ENCODE data around the gene SELP.
"Not testable (repeated sequence)": the region's sequence is repeated elsewhere in the genome, so short reads cannot be mapped to it uniquely, and the experiment has no call there.

The SELP gene

DNA sequence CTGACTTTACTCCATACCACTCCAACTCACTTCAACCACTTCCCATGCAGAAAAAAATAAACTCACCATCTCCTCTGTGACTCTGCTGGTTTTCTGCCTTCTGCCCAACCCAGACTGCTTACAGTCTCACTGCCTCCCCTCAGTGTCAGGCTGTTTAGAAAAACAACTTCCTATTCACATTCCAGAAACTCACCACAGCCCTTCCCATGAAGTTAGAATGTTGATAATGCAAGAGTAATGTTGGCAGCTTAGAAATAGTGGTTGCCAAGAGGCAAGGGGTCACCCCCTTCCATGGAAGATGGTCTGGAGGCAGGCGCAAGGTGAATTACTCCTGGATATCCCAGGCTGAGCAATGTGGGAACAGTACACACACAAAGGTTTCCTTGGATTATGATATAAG, at the start of gene SELP:
Gene SELP (minus strand): TSS at position 119 of the 400 bp plus-strand sequence. CDS start 50 bp downstream, at position 69.
- no peak for DNase-seq (ENCODE audit: low read depth)

DNA sequence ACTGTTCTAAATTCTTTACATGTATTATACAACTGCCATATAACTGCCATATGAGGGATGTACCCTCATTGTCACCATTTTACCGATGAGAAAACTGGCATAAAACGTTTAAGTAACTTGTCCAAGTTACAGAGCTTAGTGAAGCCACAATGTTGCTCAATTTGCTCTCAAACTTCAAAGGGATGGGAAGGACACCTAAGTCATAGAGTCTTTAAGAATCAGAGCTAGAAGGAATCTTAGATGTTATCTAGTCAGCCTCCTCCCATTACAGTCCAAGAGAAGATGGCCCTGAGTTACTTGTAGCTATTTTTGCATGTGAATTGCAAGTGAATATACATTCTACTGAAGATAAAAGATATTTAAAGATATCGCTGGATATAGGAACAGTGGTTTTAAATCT, 49.8 kb upstream of the SELP start:
- no peak for DNase-seq (ENCODE audit: low read depth)

DNA sequence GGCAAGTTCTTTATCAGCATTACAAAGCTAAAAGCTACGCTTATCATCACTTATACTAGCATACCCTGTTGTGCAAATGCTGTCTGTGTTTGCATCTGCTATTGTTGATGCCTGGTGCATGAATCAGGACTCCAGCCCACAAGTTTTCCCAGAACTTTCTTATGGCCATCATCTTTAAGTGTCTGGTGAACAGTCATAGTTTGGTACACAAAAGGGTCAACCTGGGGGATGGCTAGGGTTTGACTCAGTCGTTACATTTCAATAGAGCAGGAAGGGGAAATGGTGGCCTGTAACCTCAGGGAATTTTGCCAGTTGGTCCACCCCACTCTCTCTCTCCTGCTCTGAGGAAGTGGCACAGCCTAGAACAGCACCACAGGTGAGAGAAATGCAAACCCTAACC, 46.1 kb upstream of the SELP start:
- no peak for DNase-seq (ENCODE audit: low read depth)

DNA sequence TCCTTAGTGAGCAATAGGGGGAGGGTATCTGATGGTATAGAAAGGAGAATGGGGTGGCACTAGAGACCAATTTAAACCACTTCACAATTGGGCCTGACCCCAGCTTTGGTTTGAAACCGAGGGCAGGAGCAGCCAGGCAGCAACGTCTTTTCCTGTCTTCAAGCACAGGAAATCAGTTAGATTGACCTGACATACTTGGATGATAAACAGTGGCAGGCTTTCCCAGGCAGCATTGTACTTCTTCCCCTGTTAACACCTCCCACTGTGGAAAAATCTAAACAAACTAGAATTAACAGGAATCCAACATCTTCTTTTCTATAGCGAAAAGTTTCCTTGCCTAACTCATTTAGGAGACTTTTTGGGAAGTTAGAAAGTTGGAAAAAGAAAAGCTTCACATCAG, 40.9 kb upstream of the SELP start:
- DNase-seq (ENCODE audit: low read depth): no peak

DNA sequence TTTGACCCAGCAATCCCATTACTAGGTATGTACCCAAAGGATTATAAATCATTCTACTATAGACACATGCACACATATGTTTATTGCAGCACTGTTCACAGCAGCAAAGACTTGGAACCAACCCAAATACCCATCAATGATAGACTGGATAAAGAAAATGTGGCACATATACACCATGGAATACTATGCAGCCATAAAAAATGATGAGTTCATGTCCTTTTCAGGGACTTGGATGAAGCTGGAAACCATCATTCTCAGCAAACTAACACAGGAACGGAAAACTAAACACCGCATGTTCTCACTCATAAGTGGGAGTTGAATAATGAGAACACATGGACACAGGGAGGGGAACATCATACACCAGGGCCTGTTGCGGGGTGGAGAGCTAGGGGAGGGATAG, 40.3 kb upstream of the SELP start:
- not testable (repeated sequence) for DNase-seq (ENCODE audit: low read depth)

DNA sequence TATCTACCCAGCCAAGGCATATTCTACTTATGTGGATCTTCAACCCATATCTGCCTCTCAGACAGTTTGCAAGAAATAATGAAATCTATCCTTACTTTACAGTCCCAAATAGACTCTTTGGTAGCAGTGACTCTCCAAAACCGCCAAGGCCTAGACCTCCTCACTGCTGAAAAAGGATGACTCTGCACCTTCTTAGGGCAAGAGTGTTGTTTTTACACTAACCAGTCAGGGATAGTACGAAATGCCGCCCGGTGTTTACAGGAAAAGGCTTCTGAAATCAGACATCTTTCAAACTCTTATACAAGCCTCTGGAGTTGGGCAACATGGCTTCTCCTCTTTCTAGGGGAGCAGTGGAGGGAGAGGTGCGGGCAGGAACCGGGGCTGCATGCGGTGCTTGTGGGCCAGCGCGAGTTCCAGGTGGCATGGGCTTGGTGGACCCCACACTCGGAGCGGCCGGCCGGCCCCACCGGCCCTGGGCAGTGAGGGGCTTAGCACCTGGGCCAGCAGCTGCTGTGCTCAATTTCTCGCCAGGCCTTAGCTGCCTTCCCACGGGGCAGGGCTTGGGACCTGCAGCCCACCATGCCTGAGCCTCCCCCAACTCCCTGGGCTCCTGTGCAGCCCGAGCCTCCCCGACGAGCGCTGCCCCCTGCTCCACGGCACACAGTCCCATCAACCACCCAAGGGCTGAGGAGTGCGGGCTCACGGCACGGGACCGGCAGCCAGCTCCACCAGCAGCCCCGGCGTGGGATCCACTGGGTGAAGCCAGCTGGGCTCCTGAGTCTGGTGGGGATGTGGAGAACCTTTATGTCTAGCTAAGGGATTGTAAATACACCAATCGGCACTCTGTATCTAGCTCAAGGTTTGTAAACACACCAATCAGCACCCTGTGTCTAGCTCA, 38.0 kb upstream of the SELP start:
- DNase-seq (ENCODE audit: low read depth): not testable (repeated sequence)

DNA sequence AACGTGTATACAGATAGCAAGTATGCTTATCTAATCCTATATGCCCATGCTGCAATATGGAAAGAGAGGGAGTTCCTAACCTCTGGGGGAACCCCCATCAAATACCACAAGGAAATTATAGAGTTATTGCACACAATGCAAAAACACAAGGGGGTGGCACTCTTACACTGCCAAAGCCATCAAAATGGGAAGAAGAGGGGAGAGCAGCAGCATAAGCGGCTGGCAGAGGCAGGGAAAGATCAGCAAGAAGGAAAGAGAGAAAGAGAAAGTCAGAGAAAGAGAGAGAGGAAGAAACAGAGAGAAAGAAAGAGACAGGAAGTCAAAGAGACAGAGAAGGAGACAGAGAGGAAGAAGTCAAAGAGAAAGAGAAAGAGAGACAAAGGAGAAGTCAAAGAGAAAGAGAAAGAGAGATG, 37.3 kb upstream of the SELP start:
- DNase-seq (ENCODE audit: low read depth): not testable (repeated sequence)

DNA sequence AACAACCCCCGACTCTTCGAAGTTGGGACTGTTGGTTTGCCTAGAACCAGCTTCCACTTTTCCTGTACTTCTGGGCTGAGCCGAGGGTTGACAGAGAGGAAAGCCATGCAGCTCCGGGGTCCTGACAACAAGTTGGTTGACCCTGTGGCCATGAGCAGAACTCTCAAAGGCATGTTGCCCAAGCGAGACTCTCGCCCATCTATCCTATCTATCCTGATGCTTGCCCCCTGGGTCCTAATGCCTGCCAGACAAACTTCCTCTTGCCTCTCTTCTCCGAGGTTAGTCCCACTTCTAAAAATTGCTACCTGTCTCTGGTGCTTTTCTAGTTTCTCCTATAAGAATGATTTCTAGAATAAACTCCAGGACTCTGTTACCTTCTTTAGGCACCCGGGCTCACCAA, 32.8 kb upstream of the SELP start:
- not testable (repeated sequence) for DNase-seq (ENCODE audit: low read depth)

DNA sequence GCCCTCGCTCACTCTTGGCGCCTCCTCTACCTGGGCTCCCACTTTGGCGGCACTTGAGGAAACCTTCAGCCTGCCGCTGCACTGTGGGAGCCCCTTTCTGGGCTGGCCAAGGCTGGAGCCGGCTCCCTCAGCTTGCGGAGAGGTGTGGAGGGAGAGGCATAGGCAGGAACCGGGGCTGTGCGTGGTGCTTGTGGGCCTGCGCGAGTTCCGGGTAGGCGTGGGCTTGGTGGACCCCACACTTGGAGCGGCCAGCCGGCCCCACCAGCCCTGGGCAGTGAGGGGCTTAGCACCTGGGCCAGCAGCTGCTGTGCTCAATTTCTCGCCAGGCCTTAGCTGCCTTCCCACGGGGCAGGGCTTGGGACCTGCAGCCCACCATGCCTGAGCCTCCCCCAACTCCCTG, 31.1 kb upstream of the SELP start:
- not testable (repeated sequence) for DNase-seq (ENCODE audit: low read depth)

DNA sequence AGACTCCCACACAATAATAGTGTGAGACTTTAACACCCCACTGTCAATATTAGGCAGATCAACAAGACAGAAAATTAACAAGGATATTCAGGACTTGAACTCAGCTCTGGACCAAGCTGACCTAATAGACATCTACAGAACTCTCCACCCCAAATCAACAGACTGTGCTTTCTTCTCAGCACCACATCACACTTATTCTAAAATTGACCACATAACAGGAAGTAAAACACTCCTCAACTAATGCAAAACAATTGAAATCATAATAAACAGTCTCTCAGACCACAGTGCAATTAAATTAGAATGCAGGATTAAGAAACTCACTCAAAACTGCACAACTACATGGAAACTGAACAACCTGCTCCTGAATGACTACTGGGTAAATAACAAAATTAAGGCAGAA, 28.9 kb upstream of the SELP start:
- not testable (repeated sequence) for DNase-seq (ENCODE audit: low read depth)

DNA sequence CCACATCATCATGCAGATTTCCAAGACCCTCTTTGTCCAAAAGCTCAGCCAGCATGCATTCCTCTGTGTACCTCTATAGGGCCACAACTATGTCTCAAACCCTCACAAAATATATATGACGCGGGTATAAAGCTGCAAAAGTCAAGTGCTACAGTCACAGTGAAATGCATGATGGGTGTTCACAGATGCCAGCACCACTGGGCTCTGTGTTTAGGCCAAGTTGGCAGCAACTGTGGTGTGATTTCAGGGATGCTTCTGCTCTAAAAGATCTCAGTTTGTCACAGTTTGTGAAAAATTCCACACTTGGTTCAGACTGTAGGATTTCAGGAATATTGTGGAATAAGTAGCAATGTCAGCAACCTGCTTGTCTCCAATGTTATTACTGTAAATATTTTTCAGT, 23.9 kb upstream of the SELP start:
- no peak for DNase-seq (ENCODE audit: low read depth)

DNA sequence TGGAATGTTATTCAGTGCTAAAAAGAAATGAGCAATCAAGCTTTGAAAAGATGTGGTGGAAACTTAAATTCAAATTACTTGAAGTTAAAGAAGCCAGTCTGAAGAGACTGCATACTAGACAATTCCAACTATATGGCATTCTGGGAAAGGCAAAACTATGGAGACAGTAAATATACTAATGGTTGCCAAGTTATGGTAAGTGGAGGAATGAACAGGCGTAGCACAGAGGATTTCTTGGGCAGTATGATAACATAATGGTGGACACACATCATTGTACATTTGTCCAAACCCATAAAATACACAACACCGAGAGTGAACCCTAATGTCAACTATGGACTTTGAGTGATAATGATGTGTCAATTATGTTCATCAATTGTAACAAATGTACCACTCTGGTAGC, 21.1 kb upstream of the SELP start:
- no peak for DNase-seq (ENCODE audit: low read depth)

DNA sequence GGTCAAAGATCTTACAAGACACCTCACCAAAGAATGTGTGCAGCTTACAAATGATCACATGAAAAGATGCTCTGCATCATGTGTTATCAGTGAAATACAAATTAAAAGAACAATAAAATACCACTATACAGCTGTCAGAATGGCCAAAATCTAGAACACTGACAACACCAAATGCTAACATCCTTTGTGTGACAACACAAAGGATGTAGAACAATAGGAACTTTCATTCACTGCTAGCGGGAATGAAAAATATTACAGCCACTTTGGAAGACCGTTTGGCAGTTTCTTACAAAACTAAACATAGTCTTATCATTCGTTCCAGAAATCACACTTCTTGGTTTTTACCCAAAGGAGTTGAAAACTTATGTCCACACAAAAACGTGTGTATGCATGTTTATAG, 20.6 kb upstream of the SELP start:
- no peak for DNase-seq (ENCODE audit: low read depth)

DNA sequence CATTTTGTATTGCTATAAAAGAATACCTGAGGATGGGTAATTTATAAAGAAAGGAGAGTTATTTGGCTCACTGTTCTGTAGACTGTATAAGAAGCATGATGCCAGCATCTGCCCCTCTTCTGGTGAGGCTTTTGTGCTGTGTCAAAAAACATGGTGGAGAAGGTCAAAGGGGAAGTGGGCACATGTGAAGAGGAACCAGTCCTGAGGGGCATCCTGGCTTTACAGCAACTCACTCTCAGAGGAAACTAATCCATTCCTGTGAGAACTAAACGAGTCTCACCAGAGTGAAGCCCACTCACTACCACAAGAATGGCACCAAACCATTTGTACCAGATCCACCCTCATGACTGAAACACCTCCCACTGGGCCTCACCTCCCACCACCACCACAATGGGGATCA, 18.8 kb upstream of the SELP start:
- DNase-seq (ENCODE audit: low read depth): no peak

DNA sequence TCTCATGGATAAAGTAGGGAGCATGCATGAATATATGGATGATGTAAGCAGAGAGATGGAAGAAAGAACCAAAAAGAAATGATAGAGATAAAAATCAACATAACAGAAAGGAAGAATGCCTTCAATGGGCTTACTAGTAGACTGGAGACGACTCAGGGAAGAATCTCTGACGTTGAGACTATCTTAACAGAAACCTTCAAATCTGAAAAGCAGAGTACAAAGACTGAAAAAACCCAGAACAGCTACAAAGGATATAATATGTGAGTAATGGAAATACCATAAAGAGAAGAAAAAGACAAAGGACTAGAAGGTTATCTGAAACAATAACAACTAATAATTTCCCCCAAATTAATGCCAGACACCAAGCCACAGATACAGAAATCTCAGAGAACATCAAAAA, 18.3 kb upstream of the SELP start:
- DNase-seq (ENCODE audit: low read depth): no peak

DNA sequence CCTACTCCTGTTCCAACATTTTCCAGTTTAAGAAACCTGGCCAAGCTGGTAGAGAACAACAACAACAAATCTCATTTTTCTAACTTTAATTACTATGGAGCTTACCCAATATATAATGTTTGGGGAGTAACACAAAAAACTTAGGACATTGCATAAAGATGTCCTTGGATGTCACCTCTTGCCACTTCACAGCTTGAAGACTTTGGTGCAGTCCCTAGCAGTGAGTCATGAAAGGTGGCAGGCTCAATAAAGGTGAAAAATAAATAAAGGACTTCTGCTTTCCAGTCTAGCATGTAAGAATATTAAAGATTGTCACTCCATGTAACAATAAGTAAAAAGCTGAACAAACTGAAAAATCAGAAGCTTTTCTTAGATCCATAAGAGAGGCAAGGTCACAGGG, 17.6 kb upstream of the SELP start:
- no peak for DNase-seq (ENCODE audit: low read depth)

DNA sequence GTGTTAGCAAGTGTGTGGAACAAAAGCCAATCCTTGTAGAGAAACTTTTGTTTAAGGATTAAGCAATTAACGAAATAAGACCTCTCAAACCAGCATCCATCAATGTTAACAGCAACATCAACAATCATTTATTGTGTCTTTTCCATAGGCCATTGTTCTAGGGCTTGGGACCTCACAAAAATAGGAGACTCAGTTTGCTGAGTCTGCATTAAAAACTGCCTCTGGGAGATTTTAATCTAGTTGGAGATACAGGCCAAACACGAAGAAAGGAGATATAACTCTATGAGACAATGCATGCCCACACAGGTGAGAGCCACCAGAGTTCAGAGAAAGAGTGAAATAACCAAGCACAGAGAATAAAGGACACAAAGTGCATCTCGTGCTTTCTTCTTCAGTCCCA, 14.4 kb upstream of the SELP start:
- DNase-seq (ENCODE audit: low read depth): no peak

DNA sequence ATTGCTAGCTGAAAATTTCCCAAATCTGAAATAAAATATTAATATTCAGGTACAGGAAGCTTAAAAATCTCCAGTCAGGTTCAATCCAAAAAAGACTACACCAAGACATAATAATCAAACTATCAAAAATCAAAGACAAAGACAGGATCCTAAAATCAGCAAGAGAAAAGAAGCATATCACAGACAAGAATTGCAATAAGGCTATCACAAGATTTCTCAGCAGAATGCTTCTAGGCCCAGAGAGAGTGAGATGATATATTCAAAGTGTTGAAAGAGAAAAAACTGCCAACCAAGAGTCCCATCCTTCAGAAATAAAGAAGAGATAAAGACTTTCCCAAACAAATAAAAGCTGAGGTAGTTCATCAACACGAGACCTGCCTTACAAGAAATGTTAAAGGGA, 5.0 kb upstream of the SELP start:
- no peak for DNase-seq (ENCODE audit: low read depth)

DNA sequence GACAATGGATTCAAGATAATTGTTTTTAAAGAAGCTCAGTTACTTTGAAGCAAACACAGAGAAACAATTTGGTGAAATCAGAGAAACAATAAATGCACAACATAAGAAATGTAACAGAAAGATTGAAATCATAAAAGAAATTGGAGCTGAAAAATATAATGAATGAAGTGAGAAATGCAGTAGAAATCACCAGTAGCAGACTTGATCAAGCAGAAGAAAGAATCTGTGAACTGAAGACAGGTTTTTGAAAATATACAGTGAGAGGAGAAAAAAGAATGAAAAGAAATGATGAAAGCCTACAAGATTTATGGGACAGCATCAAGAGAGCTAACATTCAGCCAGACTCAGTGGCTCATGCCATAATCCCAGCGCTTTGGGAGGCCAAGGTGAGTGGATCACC, 4.2 kb upstream of the SELP start:
- no peak for DNase-seq (ENCODE audit: low read depth)

DNA sequence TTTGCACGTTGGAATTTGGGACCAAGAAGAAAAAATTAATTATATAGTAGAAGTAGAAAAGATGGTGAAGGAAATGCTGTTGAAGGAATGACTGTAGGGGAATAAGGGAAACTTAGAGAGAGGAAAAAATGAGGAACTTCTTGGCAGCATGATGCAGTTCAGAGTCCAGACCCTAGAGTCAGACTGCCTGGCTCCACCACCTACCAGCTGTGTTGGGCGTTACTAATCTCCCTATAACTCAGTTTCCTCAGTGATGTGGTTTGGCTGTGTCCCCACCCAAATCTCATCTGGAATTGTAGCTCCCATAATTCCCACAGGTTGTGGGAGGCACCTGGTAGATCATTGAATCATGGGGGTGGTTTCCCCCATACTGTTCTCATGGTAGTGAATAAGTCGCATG, 1.3 kb upstream of the SELP start:
- no peak for DNase-seq (ENCODE audit: low read depth)

DNA sequence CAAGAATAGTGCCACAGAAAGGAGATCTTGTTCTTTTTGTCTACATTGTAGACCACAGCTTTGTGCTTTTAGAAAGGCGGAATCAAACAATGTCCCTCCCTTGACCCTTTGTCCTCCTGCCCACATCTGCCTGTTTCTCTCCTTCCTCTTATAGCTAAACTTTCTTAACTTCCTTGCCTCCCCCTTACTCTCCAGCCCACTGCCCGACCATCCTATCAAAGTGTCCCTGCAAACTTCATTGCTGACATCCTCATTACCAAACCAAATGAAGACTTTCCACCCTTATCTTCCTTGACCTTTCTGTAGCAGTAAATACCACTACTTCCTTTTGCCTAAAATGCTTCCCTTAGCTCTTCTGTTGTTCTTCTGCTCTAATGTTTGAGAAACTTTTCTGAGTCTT, 5.0 kb downstream of the SELP start:
- no peak for DNase-seq (ENCODE audit: low read depth)

DNA sequence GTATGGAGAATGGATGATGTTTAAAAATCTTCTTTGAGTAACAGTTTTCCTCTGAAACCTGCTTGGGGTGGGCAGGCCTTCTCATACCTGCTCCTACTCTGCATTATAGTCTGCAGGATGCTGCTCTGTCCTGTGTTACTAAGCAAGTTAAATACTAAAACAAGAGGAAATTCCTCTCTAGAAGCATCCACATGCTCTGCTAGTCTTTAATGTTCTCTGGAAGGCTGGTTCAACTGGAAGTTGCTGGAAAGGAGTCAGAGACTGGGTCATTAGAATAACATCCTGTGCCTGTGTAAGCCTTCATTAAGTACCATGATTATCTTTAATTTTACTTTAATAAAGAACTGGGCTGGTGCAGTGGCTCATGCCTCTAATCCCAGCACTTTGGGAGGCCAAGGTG, 5.8 kb downstream of the SELP start:
- DNase-seq (ENCODE audit: low read depth): no peak

DNA sequence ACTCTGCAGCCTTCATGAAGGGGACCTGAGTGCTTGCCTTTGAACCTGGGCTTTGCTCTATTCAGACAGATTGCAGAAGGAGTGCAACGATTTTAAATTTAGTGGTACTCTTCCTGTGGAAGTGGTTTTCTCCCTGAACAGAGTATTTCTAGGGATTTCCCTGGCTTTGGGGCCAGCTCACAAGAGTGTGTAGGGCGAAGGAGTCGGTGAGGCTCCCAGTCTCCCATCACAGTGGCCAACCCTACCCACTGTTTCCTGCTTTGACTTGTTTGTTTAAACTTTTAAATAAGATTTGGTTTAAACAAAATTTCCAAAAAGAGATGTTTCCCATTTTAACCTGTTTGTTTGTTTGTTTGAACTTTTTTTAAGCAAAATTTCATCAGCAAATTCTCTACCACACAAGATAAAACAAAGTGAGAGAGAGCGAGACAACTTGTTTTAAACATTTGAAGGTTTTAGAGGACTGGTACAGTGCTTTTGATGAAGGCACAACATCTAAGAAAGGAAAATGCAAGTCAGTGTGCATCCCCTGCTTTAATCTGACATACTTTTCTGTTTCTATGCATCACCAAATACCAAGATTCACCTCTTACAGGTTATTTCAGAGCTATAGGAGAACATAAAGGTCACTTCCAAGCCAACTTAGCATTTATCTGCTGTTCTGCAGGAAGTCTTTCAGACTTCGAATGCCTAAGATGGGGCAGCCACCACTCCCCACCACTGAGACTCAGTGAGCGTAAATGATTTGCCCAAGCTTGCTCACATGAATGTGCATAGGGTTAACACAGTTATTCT, 6.6 kb downstream of the SELP start:
- DNase-seq (ENCODE audit: low read depth): no peak
